Measurements from ENCODE around the gene PPP2R2B.

PPP2R2B gene

GRCh38 chr5:146707316-146707715, 171.2 kb downstream of the PPP2R2B start:
- TF ChIP-seq CTCF (IDR thresholded peaks at IDR 0.05), result no peak

GRCh38 chr5:146706321-146706972, 172.1 kb downstream of the PPP2R2B start:
- no peak for TF ChIP-seq CTCF (IDR thresholded peaks at IDR 0.05)

GRCh38 chr5:146704949-146705665, 173.4 kb downstream of the PPP2R2B start:
- TF ChIP-seq CTCF (IDR thresholded peaks at IDR 0.05), result no peak

- TF ChIP-seq CTCF (IDR thresholded peaks at IDR 0.05), result no peak
Observed at GRCh38 chr5:146703899-146704298, 174.7 kb downstream of the PPP2R2B start.

- TF ChIP-seq CTCF (IDR thresholded peaks at IDR 0.05), result no peak
Observed at GRCh38 chr5:146703499-146703898, 175.1 kb downstream of the PPP2R2B start.

- TF ChIP-seq CTCF (IDR thresholded peaks at IDR 0.05), result no peak
Observed at GRCh38 chr5:146699664-146700418, 178.7 kb downstream of the PPP2R2B start.

GRCh38 chr5:146699138-146699537, 179.4 kb downstream of the PPP2R2B start:
- no peak for TF ChIP-seq CTCF (IDR thresholded peaks at IDR 0.05)

Measured in LNCAP (cell line).